Osteoblast (primary cell): ENCODE data around the gene ME3. TPM values are rescaled to one million over a fixed set of nuclear protein-coding genes. Genes with fewer than 3 reads are reported as not detected.

Experiments used
- DNase-seq: peaks from one replicate; pipeline ENCODE4 v3.0.0; 2011; ENCODE audit warnings: low spot score, mixed read lengths; ENCODE audit not compliant: insufficient read length; ENCODE audit errors: missing footprints
- H2AFZ ChIP-seq: 2 replicates; pipeline ENCODE4 v1.6.0; 2011; ENCODE audit warnings: mild to moderate bottlenecking, low read length
- H3K27ac ChIP-seq: 2 replicates; pipeline ENCODE4 v1.5.1; 2011; ENCODE audit warnings: mild to moderate bottlenecking, low read depth, low read length, moderate library complexity
- H3K27me3 ChIP-seq: 2 replicates; pipeline ENCODE4 v1.6.0; 2012; ENCODE audit warnings: mild to moderate bottlenecking, control low read depth, inconsistent platforms, low read length, moderate library complexity; ENCODE audit not compliant: insufficient read depth
- H3K36me3 ChIP-seq: 2 replicates; pipeline ENCODE4 v1.5.1; 2011; ENCODE audit warnings: mild to moderate bottlenecking, low read length, control low read depth, moderate library complexity; ENCODE audit not compliant: insufficient read depth
- H3K4me1 ChIP-seq: 2 replicates; pipeline ENCODE4 v1.5.1; 2011; ENCODE audit warnings: mild to moderate bottlenecking, low read length, control low read depth, moderate library complexity; ENCODE audit not compliant: insufficient read depth
- H3K4me2 ChIP-seq: 2 replicates; pipeline ENCODE4 v1.6.0; 2011; ENCODE audit warnings: mild to moderate bottlenecking, low read length; ENCODE audit not compliant: insufficient read depth
- H3K4me3 ChIP-seq: fragments of 200-600 bp; sonication (generic); 3 replicates; pipeline ENCODE4 v1.5.1; 2012; ENCODE audit warnings: mild to moderate bottlenecking, low read length, inconsistent platforms; ENCODE audit not compliant: insufficient read depth
- H3K79me2 ChIP-seq: 2 replicates; pipeline ENCODE4 v1.6.0; 2012; ENCODE audit warnings: mild to moderate bottlenecking, low read length, control low read depth, inconsistent platforms; ENCODE audit not compliant: insufficient read depth
- H3K9me3 ChIP-seq: 2 replicates; pipeline ENCODE4 v1.5.1; 2011; ENCODE audit warnings: low read depth, low read length, control low read depth
- H4K20me1 ChIP-seq: 2 replicates; pipeline ENCODE4 v1.6.0; 2012; ENCODE audit warnings: mild to moderate bottlenecking, low read length, control low read depth; ENCODE audit not compliant: insufficient read depth
- total RNA-seq: library from RNA; depleted of rRNA; stranded (reverse); fragments of >200 nt; gene quantifications from 2 replicates; pipeline ENCODE4 v1.2.3, GENCODE V29; 2012
- TF ChIP-seq, protein P1 (sequence below): IDR thresholded peaks from 2 replicates; pipeline ENCODE4 v1.5.1; 2011; ENCODE audit warnings: mild to moderate bottlenecking, low read depth, low read length, moderate library complexity; ENCODE audit errors: extremely low read depth

Gene ME3
- total RNA-seq, 1 donor: 70.9 TPM

DNA sequence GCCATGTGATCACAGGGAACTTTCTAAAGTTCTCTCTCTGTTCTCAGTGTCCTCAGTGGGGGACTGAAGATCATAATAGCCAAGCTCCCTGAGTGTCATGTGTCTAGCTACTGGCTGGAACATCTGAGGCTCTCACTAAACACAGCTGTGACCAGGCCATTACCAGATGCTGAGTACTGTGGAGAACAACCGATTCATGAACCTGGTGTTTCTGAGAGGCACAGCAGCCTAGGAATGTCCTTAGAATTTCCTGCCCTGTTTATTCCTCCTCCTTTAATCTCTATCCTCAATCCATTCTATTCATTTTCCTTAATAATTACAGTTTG, 93.0 kb downstream of the ME3 start:
- no peak for DNase-seq
- Histone ChIP-seq H4K20me1 (no peaks in the 10 kb centered on the region), H3K79me2 (no peaks in the 10 kb centered on the region), H3K4me2 (no peak overlapping the region), H3K4me3 (no peak overlapping the region), H3K4me1 (peaks cover 30% of the 10 kb centered on the region), H3K27ac (no peak overlapping the region), H3K27me3 (no peaks in the 10 kb centered on the region), H3K9me3 (no peaks in the 10 kb centered on the region), H3K36me3 (no peaks in the 10 kb centered on the region), H2AFZ (no peak overlapping the region)
- TF ChIP-seq, protein P1, sequence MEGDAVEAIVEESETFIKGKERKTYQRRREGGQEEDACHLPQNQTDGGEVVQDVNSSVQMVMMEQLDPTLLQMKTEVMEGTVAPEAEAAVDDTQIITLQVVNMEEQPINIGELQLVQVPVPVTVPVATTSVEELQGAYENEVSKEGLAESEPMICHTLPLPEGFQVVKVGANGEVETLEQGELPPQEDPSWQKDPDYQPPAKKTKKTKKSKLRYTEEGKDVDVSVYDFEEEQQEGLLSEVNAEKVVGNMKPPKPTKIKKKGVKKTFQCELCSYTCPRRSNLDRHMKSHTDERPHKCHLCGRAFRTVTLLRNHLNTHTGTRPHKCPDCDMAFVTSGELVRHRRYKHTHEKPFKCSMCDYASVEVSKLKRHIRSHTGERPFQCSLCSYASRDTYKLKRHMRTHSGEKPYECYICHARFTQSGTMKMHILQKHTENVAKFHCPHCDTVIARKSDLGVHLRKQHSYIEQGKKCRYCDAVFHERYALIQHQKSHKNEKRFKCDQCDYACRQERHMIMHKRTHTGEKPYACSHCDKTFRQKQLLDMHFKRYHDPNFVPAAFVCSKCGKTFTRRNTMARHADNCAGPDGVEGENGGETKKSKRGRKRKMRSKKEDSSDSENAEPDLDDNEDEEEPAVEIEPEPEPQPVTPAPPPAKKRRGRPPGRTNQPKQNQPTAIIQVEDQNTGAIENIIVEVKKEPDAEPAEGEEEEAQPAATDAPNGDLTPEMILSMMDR: no peak

DNA sequence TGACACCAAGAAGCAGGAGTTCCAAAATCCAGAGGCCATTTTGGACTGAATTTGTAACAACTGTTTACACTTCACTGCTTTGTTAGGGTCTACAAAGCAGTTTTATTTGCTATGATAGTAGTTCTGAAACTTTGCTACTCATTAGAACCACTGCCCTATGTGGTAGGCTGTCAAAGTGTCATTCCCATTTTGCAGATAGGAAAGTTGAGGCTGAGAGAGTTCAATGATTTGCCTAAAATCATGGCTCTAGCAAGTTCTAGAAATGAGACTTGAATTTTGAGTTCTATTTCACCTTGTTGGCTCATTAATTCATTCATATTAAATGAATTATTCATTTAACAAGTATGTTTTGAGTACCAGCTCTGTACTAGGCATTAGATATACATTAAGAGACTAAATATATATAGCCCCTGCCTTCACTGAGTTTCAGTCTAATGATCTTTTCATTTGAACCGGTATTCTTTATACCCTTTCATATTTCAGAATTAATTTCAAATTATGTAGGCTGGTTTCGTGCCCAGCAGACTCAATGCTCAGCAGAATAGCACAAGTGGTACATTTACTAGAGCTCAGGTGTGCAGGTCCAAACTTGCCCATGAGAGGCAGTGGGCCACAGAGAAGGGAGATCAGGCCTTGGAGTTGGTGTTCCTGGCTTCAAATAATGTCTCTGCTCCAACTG, 93.5 kb downstream of the ME3 start:
- TF ChIP-seq, protein P1: no peak
- Histone ChIP-seq H3K27me3 (no peaks in the 10 kb centered on the region), H3K79me2 (no peaks in the 10 kb centered on the region), H3K4me2 (peak overlapping the region; percentile 19), H3K4me1 (peaks cover 30% of the 10 kb centered on the region), H4K20me1 (no peaks in the 10 kb centered on the region), H3K9me3 (no peaks in the 10 kb centered on the region), H2AFZ (no peak overlapping the region), H3K27ac (peak overlapping the region; percentile 38), H3K4me3 (no peak overlapping the region), H3K36me3 (no peaks in the 10 kb centered on the region)
- no peak for DNase-seq

DNA sequence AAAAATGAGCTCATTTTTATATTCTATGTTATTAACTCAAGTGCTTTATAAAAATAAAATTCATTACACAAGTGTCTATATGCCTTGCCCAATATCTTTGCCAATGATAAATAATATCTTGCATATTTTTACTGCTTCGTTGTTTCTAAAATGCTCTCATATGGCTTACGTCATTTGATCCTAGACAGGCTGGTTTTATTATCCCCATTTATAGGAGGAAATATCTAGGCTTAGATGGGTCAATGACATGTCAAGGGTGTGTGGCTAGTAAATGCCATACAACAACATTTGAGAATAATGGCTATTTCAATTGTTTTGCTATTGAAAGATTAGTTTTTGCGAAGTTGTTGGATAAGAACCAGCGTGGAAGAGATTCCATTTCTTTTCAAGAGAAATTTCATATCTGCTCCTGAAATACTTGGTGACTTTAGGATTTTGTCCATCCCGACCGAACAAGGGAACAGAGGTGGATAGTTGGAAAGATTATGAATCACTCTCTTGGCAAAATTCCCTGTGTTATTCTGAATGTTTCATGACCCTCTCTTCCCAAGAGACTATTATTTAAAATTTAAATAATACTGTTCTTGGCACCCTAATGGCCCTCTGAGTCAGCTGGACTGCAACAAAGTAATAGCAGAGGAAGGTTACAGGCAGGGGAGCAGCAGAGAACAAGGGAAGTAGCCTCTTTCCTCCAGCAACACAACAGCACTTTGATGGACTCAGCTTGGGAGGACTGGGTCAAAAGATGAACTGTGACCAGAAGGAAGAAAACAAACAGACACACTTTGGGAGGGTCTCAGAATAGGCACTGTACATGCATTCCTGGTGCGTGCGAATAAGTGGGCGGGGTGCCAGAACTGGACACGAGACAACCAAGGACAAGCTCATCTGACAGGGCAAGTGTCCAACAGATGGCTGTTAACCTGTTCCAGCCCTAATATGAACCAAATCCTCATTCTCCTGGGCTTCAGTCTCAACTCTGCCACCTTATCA, 94.5 kb downstream of the ME3 start:
- Histone ChIP-seq H3K4me1 (peaks cover 30% of the 10 kb centered on the region), H2AFZ (no peak overlapping the region), H4K20me1 (no peaks in the 10 kb centered on the region), H3K27me3 (no peaks in the 10 kb centered on the region), H3K4me3 (peak overlapping the region; percentile 1), H3K36me3 (no peaks in the 10 kb centered on the region), H3K4me2 (peak overlapping the region; percentile 35), H3K9me3 (no peaks in the 10 kb centered on the region), H3K79me2 (no peaks in the 10 kb centered on the region), H3K27ac (peak overlapping the region; percentile 38)
- DNase-seq: peak; percentile 73
- TF ChIP-seq, protein P1: no peak

DNA sequence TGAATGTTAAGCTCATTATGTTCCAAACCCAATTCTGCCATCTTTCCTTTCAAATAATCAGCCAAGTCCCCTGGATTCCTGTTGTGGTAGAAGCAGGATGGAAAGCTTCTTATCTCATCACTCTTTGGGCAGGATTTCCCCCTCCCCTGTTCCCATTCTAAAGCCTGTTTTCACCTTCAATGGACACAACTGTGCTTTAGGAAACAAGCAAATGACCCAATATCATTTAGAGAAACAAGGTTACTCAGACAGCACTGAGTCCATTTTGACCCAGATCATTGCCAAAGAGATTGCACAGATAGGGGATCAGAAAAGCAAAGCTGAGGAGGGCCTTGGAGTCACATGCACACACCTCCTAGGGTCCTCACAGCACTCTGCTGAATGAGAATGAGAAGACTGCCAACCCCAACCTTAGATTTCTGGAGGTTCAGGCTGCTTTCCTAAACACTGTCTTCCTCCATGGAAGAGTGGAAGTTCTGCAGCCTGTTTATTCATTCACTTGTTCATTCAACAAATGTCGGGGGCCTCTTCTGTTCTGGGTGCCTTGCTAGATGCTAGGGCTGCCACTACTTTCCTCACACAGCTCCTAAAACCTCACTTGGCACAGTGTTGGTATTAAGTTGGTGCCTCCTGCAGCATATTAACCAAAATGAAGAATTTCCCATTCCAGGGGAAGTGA, 95.3 kb downstream of the ME3 start:
- peak overlapping the region; percentile 35 for H3K4me2 ChIP-seq
- DNase-seq: no peak
- H3K4me1 ChIP-seq: peaks cover 30% of the 10 kb centered on the region
- H3K36me3 ChIP-seq: no peaks in the 10 kb centered on the region
- H3K27me3 ChIP-seq: no peaks in the 10 kb centered on the region
- no peaks in the 10 kb centered on the region for H4K20me1 ChIP-seq
- no peaks in the 10 kb centered on the region for H3K9me3 ChIP-seq
- no peak overlapping the region for H3K4me3 ChIP-seq
- TF ChIP-seq, protein P1: no peak
- no peak overlapping the region for H3K27ac ChIP-seq
- H3K79me2 ChIP-seq: no peaks in the 10 kb centered on the region
- no peak overlapping the region for H2AFZ ChIP-seq
